K562 treated with DMSO at 1 percent for 24 hours (cell line): Measurements from ENCODE around the gene OR1J2. TPM values are rescaled to one million over a fixed set of nuclear protein-coding genes. Genes with fewer than 3 reads are reported as not detected.

Source experiments
- total RNA-seq: library from RNA; unstranded; fragments of 300-600 nt; gene quantifications from 2 replicates; pipeline ENCODE4 v1.2.3, GENCODE V29; 2022; ENCODE audit warnings: low read depth; ENCODE audit not compliant: insufficient read depth

The OR1J2 gene
- not detected in 2 replicates for total RNA-seq

GRCh38 chr9:122510502-122510901 lies at the start of gene OR1J2:
Gene OR1J2 (plus strand): TSS chr9:122510802. CDS start chr9:122510802, 0 bp downstream.

GRCh38 chr9:122477826-122478225 lies 32.8 kb upstream of the OR1J2 start, which contains the start of gene OR1J1:
Gene OR1J1 (minus strand): TSS chr9:122477926. CDS start chr9:122477926, 0 bp downstream.

GRCh38 chr9:122518841-122519240 lies 8.2 kb downstream of the OR1J2 start, which contains the start of gene OR1J4:
Gene OR1J4 (plus strand): TSS chr9:122519141. CDS start chr9:122519141, 0 bp downstream.

GRCh38 chr9:122527193-122527592 lies 16.6 kb downstream of the OR1J2 start, which contains the start of gene OR1N1:
Gene OR1N1 (minus strand): TSS chr9:122527293. CDS start chr9:122527293, 0 bp downstream.

GRCh38 chr9:122552812-122553211 lies 42.2 kb downstream of the OR1J2 start, which contains the start of gene OR1N2:
Gene OR1N2 (plus strand): TSS chr9:122553112. CDS start chr9:122553212, 100 bp downstream.

Other genes with a start within 250 kb of the OR1J2 start
- gene RBM18, start 246.0 kb upstream of the OR1J2 start, total RNA-seq: 7.3 and 11.1 TPM in 2 replicates
- gene MRRF, start 245.9 kb upstream of the OR1J2 start, total RNA-seq: 12.7 and 16.6 TPM in 2 replicates
- gene PTGS1, start 139.8 kb upstream of the OR1J2 start, total RNA-seq: 22.7 and 26.1 TPM in 2 replicates
- 0.88 TPM in 1 of 2 replicates, not detected in the other for gene OR1J1, start 32.9 kb upstream of the OR1J2 start, total RNA-seq
- not detected in 2 replicates for gene OR1J4, start 8.3 kb downstream of the OR1J2 start, total RNA-seq
- gene OR1N1, start 16.5 kb downstream of the OR1J2 start, total RNA-seq: not detected in 2 replicates
- gene OR1N2, start 42.3 kb downstream of the OR1J2 start, total RNA-seq: not detected in 2 replicates
- not detected in 2 replicates for gene OR1L8, start 72.6 kb downstream of the OR1J2 start, total RNA-seq
- not detected in 2 replicates for gene OR1Q1, start 103.9 kb downstream of the OR1J2 start, total RNA-seq
- gene OR1B1, start 146.8 kb downstream of the OR1J2 start, total RNA-seq: not detected in 2 replicates
- gene OR1L1, start 150.9 kb downstream of the OR1J2 start, total RNA-seq: not detected in 2 replicates
- gene OR1L3, start 164.3 kb downstream of the OR1J2 start, total RNA-seq: not detected in 2 replicates
- gene OR1L4, start 213.2 kb downstream of the OR1J2 start, total RNA-seq: not detected in 2 replicates
- not detected in 2 replicates for gene OR1L6, start 231.5 kb downstream of the OR1J2 start, total RNA-seq